Loucy (cell line): ENCODE measurements around the gene EFEMP1.
A peak's percentile ranks its signal among the peaks of the same experiment; 100 is the strongest.

Experiments used
- H2AFZ ChIP-seq: fragments of 200-600 bp; sonication (generic); 2 replicates; pipeline ENCODE4 v1.6.0; 2016; ENCODE audit warnings: antibody characterized with exemption, mild to moderate bottlenecking, low read length, moderate library complexity
- H3F3A ChIP-seq: fragments of 200-600 bp; 2 replicates; pipeline ENCODE4 v1.6.0; 2016; ENCODE audit warnings: antibody characterized with exemption, low read depth, mild to moderate bottlenecking
- H3K27me3 ChIP-seq: fragments of 200-600 bp; sonication (generic); 2 replicates; pipeline ENCODE4 v1.6.1; 2014; ENCODE audit warnings: low read length, mild to moderate bottlenecking; ENCODE audit not compliant: insufficient read depth, poor library complexity, severe bottlenecking
- H3K36me3 ChIP-seq: fragments of 200-600 bp; sonication (generic); 2 replicates; pipeline ENCODE4 v1.6.1; 2016; ENCODE audit warnings: low read length; ENCODE audit not compliant: insufficient read depth
- H3K4me1 ChIP-seq: fragments of 200-600 bp; sonication (generic); 2 replicates; pipeline ENCODE4 v1.5.1; 2014; ENCODE audit warnings: low read length, mild to moderate bottlenecking; ENCODE audit not compliant: insufficient read depth, poor library complexity, severe bottlenecking
- H3K4me2 ChIP-seq: fragments of 200-600 bp; sonication (generic); 2 replicates; pipeline ENCODE4 v1.6.0; 2014; ENCODE audit warnings: antibody characterized with exemption, low read length, low read depth, mild to moderate bottlenecking; ENCODE audit not compliant: poor library complexity, severe bottlenecking
- H3K4me3 ChIP-seq: fragments of 200-600 bp; sonication (generic); 2 replicates; pipeline ENCODE4 v1.5.1; 2014; ENCODE audit warnings: low read length, mild to moderate bottlenecking, mixed read lengths; ENCODE audit not compliant: poor library complexity, severe bottlenecking
- H3K79me2 ChIP-seq: fragments of 200-600 bp; sonication (generic); 2 replicates; pipeline ENCODE4 v1.6.1; 2014; ENCODE audit warnings: low read length; ENCODE audit not compliant: insufficient read depth
- H3K9ac ChIP-seq: fragments of 200-600 bp; sonication (generic); 2 replicates; pipeline ENCODE4 v1.6.0; 2014; ENCODE audit warnings: mild to moderate bottlenecking, low read depth, low read length, moderate library complexity; ENCODE audit not compliant: poor library complexity, severe bottlenecking
- H3K9me2 ChIP-seq: fragments of 200-600 bp; sonication (generic); replicated peaks from 2 replicates; pipeline ENCODE4 v1.6.1; 2016; ENCODE audit warnings: low read depth, low read length, mixed read lengths
- H3K9me3 ChIP-seq: fragments of 200-600 bp; sonication (generic); 2 replicates; pipeline ENCODE4 v1.6.1; 2014; ENCODE audit warnings: mild to moderate bottlenecking, antibody characterized with exemption, low read length, low read depth; ENCODE audit not compliant: insufficient read depth
- H4K20me1 ChIP-seq: fragments of 200-600 bp; sonication (generic); 2 replicates; pipeline ENCODE4 v1.6.0; 2014; ENCODE audit warnings: antibody characterized with exemption, low read length, mild to moderate bottlenecking; ENCODE audit not compliant: insufficient read depth, poor library complexity, severe bottlenecking
- EZH2phosphoT487 ChIP-seq: fragments of 200-600 bp; IDR thresholded peaks from 2 replicates; pipeline ENCODE4 v1.6.1; 2018; ENCODE audit warnings: antibody characterized with exemption, mild to moderate bottlenecking, moderate library complexity, borderline replicate concordance
- TF ChIP-seq, protein P1 (sequence below): fragments of 200-600 bp; sonication (generic); conservative IDR thresholded peaks from 2 replicates; pipeline ENCODE4 v1.5.1; 2014; ENCODE audit warnings: mild to moderate bottlenecking, antibody characterized with exemption, low read length

EFEMP1 gene

GRCh38 chr2:55923091-55923981 lies at the start of gene EFEMP1:
Gene EFEMP1, minus strand, starts transcription at chr2:55923782. Its CDS starts 1,342 bp downstream, at chr2:55922440.
- TF ChIP-seq, protein P1, sequence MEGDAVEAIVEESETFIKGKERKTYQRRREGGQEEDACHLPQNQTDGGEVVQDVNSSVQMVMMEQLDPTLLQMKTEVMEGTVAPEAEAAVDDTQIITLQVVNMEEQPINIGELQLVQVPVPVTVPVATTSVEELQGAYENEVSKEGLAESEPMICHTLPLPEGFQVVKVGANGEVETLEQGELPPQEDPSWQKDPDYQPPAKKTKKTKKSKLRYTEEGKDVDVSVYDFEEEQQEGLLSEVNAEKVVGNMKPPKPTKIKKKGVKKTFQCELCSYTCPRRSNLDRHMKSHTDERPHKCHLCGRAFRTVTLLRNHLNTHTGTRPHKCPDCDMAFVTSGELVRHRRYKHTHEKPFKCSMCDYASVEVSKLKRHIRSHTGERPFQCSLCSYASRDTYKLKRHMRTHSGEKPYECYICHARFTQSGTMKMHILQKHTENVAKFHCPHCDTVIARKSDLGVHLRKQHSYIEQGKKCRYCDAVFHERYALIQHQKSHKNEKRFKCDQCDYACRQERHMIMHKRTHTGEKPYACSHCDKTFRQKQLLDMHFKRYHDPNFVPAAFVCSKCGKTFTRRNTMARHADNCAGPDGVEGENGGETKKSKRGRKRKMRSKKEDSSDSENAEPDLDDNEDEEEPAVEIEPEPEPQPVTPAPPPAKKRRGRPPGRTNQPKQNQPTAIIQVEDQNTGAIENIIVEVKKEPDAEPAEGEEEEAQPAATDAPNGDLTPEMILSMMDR = no peak
- no peak for TF ChIP-seq EZH2phosphoT487

DNA sequence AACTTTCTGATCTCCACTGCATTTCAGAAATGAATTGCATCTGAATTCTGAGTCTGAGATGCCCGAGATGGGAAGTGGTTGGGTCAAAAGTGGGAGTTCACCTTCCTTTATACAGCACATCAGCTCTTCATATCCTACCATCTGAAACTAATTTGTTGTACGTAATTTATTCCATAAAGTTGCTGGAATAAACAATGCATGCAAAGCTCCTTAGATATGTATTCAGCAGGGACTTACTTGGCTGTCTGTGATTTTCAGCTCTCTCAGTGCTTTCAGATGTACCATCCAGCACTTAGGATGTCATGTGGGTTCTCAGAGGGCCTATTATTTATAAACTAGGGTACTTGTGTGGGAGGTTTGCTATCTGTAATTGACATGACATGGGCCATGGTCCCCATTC lies 46.9 kb upstream of the EFEMP1 start:
- no peak overlapping the region for H3K4me3 ChIP-seq
- no peaks in the 10 kb centered on the region for H3K27me3 ChIP-seq
- no peaks in the 10 kb centered on the region for H3K79me2 ChIP-seq
- no peak overlapping the region for H3K4me2 ChIP-seq
- TF ChIP-seq, protein P1 = no peak
- TF ChIP-seq EZH2phosphoT487 = no peak
- H3K9ac ChIP-seq = no peak overlapping the region
- no peak overlapping the region for H2AFZ ChIP-seq
- no peaks in the 10 kb centered on the region for H3F3A ChIP-seq
- H3K36me3 ChIP-seq = no peaks in the 10 kb centered on the region
- H3K9me3 ChIP-seq = no peaks in the 10 kb centered on the region
- H3K4me1 ChIP-seq = no peaks in the 10 kb centered on the region
- H4K20me1 ChIP-seq = no peaks in the 10 kb centered on the region
- no peaks in the 10 kb centered on the region for H3K9me2 ChIP-seq

More at GRCh38 chr2:55923091-55923981, at the start of gene EFEMP1:
- H3K9ac ChIP-seq = no peak within 1 kb of the TSS
- H4K20me1 ChIP-seq = no peaks in the 10 kb centered on the region
- no peaks in the 10 kb centered on the region for H3K79me2 ChIP-seq
- no peak within 1 kb of the TSS for H3K4me3 ChIP-seq
- H2AFZ ChIP-seq = peak within 1 kb of the TSS; percentile 47; the same call in 1 of the 2 replicates
- H3F3A ChIP-seq = no peaks in the 10 kb centered on the region
- H3K4me1 ChIP-seq = no peaks in the 10 kb centered on the region
- H3K9me2 ChIP-seq = no peaks in the 10 kb centered on the region
- H3K4me2 ChIP-seq = no peak within 1 kb of the TSS
- no peaks in the 10 kb centered on the region for H3K36me3 ChIP-seq
- H3K9me3 ChIP-seq = no peaks in the 10 kb centered on the region
- no peaks in the 10 kb centered on the region for H3K27me3 ChIP-seq

DNA sequence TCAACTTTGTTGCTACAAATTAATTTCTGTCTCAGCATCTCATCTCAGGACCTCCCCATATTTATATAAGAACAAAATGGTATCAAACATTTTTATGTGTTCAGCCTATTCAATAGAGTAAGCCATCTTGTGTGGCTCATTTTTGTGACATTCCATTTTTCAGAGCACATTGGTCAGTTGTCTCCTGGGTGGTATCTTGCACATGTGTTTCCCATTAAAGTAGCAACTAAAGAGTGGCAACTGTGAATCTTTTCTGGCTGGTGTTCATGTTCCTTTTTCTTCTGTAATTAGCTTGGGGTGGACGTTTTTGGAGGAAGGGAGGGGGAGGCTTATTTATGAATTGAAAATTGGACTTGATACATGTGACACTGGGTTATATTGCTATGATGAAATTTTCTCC lies 45.4 kb upstream of the EFEMP1 start:
- H2AFZ ChIP-seq = no peak overlapping the region
- H3K4me3 ChIP-seq = no peak overlapping the region
- no peaks in the 10 kb centered on the region for H3F3A ChIP-seq
- no peak overlapping the region for H3K9ac ChIP-seq
- no peaks in the 10 kb centered on the region for H3K79me2 ChIP-seq
- H3K9me3 ChIP-seq = no peaks in the 10 kb centered on the region
- H3K27me3 ChIP-seq = no peaks in the 10 kb centered on the region
- TF ChIP-seq EZH2phosphoT487 = no peak
- TF ChIP-seq, protein P1 = no peak
- no peaks in the 10 kb centered on the region for H3K36me3 ChIP-seq
- no peaks in the 10 kb centered on the region for H3K4me1 ChIP-seq
- H4K20me1 ChIP-seq = no peaks in the 10 kb centered on the region
- H3K4me2 ChIP-seq = no peak overlapping the region
- no peaks in the 10 kb centered on the region for H3K9me2 ChIP-seq
